Ishikawa (cell line): ENCODE results near the gene EVL.

Experiments used
- CEBPB ChIP-seq: IDR thresholded peaks from 2 replicates; pipeline ENCODE4 v1.6.1; 2012
- CREB1 ChIP-seq: IDR thresholded peaks from 2 replicates; pipeline ENCODE4 v1.6.1; 2012; ENCODE audit warnings: low read depth
- EGR1 ChIP-seq: IDR thresholded peaks from 2 replicates; pipeline ENCODE4 v1.6.1; 2012
- EP300 ChIP-seq: IDR thresholded peaks from 2 replicates; pipeline ENCODE4 v1.6.1; 2012; ENCODE audit warnings: borderline replicate concordance
- FOXM1 ChIP-seq: IDR thresholded peaks from 2 replicates; pipeline ENCODE4 v1.6.1; 2012; ENCODE audit warnings: low read depth, borderline replicate concordance
- NFIC ChIP-seq: IDR thresholded peaks from 2 replicates; pipeline ENCODE4 v1.6.1; 2012
- RAD21 ChIP-seq: IDR thresholded peaks from 2 replicates; pipeline ENCODE4 v1.6.1; 2012; ENCODE audit warnings: low read depth
- TAF1 ChIP-seq: IDR thresholded peaks from 2 replicates; pipeline ENCODE4 v1.6.1; 2012; ENCODE audit warnings: low read depth, mild to moderate bottlenecking
- TCF12 ChIP-seq: IDR thresholded peaks from 2 replicates; pipeline ENCODE4 v1.6.1; 2012; ENCODE audit warnings: low read depth
- TEAD4 ChIP-seq: IDR thresholded peaks from 2 replicates; pipeline ENCODE4 v1.6.1; 2012
- YY1 ChIP-seq: IDR thresholded peaks from 2 replicates; pipeline ENCODE4 v1.6.1; 2012; ENCODE audit warnings: low read depth
- ZBTB7A ChIP-seq: IDR thresholded peaks from 2 replicates; pipeline ENCODE4 v1.6.1; 2012; ENCODE audit warnings: low read depth
- TF ChIP-seq, protein P1 (sequence below): IDR thresholded peaks from 2 replicates; pipeline ENCODE4 v1.6.1; 2012
- TF ChIP-seq, protein P2 (sequence below): IDR thresholded peaks from 2 replicates; pipeline ENCODE4 v1.6.1; 2012; ENCODE audit warnings: low read depth, mild to moderate bottlenecking
- TF ChIP-seq, protein P3 (sequence below): IDR thresholded peaks from 2 replicates; pipeline ENCODE4 v1.6.1; 2012

The EVL gene

DNA sequence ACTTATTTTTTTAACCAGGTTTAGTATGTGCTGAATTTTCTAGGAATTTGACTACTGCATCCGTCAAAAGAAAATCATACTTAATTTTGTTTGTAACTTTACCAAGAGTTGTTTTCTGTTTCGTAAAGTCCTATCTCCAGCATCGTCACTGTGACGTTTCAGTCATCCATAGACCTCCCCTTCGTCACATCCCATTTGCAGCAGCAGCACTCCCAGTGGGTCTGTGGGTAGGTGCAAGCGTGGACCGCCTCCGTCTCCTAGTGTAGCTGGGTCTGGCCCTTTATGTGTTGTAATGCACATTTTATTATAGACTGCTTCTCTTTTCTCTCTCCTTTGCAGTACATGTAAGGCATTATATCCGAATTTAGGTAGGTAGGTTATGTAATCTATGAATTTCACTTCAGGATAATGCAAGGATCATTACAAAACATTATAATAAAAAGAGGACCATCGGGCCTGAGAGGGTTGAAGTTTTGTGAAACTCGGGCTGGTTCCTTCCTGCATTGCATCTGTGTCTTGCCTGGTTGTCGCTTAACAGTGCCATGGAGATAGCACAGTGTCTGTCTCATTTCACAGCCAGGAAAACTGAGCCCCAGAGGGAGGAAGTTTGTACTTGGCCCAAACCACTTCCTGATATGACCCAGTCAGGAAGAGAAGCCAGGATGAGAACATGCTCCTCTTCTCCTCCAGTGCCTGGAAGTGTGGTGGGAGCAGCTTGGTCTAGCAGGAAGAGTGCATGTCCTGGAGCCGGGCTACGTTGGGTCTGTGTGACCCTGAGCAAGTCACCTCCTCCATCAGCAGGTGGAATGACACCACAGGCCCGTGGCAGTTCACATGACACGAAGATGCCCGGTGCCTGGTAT lies 41.3 kb downstream of the EVL start:
- TF ChIP-seq NFIC = no peak
- TF ChIP-seq, protein P1, sequence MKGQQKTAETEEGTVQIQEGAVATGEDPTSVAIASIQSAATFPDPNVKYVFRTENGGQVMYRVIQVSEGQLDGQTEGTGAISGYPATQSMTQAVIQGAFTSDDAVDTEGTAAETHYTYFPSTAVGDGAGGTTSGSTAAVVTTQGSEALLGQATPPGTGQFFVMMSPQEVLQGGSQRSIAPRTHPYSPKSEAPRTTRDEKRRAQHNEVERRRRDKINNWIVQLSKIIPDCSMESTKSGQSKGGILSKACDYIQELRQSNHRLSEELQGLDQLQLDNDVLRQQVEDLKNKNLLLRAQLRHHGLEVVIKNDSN = no peak
- no peak for TF ChIP-seq ZBTB7A
- no peak for TF ChIP-seq EP300
- no peak for TF ChIP-seq CEBPB
- TF ChIP-seq EGR1 = no peak
- TF ChIP-seq, protein P2, sequence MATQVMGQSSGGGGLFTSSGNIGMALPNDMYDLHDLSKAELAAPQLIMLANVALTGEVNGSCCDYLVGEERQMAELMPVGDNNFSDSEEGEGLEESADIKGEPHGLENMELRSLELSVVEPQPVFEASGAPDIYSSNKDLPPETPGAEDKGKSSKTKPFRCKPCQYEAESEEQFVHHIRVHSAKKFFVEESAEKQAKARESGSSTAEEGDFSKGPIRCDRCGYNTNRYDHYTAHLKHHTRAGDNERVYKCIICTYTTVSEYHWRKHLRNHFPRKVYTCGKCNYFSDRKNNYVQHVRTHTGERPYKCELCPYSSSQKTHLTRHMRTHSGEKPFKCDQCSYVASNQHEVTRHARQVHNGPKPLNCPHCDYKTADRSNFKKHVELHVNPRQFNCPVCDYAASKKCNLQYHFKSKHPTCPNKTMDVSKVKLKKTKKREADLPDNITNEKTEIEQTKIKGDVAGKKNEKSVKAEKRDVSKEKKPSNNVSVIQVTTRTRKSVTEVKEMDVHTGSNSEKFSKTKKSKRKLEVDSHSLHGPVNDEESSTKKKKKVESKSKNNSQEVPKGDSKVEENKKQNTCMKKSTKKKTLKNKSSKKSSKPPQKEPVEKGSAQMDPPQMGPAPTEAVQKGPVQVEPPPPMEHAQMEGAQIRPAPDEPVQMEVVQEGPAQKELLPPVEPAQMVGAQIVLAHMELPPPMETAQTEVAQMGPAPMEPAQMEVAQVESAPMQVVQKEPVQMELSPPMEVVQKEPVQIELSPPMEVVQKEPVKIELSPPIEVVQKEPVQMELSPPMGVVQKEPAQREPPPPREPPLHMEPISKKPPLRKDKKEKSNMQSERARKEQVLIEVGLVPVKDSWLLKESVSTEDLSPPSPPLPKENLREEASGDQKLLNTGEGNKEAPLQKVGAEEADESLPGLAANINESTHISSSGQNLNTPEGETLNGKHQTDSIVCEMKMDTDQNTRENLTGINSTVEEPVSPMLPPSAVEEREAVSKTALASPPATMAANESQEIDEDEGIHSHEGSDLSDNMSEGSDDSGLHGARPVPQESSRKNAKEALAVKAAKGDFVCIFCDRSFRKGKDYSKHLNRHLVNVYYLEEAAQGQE = no peak
- no peak for TF ChIP-seq RAD21
- TF ChIP-seq, protein P3, sequence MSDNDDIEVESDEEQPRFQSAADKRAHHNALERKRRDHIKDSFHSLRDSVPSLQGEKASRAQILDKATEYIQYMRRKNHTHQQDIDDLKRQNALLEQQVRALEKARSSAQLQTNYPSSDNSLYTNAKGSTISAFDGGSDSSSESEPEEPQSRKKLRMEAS = no peak
- no peak for TF ChIP-seq TEAD4
- TF ChIP-seq YY1 = no peak
- no peak for TF ChIP-seq TCF12
- TF ChIP-seq FOXM1 = no peak
- TF ChIP-seq TAF1 = no peak
- TF ChIP-seq CREB1 = no peak

DNA sequence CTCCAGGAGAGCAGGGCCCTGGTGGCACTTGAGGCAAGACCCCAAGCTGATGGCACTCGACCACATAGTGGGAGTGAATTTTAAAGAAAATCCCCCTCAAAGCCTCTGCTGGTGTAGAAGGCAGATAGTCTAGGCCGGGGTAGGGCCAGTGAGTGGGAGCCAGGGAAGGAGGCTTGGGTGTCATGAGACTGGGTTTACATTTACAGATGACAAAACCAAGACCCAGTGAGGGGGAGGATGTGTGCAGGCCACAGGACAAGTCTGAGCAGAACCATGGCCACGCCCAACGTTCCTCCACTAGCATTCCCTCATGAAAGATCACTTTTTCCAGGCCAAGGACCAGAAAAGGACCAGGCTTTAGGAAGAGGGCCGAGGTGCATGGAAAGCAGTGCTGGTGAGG lies 42.0 kb downstream of the EVL start:
- no peak for TF ChIP-seq EGR1

DNA sequence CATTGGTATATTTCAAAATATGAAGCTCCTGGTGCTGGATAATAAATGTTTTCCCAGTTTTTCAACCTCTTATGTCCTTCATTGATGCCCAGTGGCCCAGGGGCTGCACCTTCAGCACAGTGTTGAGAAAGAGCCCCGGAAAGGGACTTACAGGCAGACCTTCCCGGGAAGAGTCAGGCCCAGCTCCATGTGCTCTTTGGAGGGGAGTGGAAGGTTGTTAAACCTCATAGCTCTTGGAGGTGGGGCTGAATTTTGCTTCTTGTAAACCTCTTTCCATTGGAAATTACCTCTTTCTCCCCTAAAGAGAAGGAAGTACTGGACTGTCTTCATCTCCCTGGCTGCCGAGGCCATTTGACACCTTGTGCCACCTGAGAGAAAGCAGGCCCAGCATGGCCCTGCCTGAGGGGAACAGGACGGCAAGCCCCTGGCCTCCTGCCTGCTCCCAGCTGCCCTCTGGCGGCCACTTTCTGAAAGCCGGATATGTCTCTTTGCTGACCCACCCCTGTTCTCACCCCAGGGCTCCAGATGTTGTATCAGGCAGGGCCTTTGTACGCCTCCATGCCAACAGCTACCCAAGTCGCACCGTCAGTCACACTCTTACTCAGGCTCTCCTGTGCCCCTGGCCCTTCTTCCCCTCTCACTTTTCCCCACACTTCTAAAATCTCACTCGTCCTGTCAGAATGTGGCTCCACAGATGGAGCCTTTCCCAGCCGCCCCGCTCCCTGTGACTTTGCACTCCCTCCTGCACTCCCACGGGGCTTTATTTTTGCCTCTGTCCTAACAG lies 43.0 kb downstream of the EVL start:
- TF ChIP-seq RAD21 (peak; percentile 79), EP300 (no peak), YY1 (no peak), ZBTB7A (no peak)
- TF ChIP-seq, protein P3 = peak; percentile 66

DNA sequence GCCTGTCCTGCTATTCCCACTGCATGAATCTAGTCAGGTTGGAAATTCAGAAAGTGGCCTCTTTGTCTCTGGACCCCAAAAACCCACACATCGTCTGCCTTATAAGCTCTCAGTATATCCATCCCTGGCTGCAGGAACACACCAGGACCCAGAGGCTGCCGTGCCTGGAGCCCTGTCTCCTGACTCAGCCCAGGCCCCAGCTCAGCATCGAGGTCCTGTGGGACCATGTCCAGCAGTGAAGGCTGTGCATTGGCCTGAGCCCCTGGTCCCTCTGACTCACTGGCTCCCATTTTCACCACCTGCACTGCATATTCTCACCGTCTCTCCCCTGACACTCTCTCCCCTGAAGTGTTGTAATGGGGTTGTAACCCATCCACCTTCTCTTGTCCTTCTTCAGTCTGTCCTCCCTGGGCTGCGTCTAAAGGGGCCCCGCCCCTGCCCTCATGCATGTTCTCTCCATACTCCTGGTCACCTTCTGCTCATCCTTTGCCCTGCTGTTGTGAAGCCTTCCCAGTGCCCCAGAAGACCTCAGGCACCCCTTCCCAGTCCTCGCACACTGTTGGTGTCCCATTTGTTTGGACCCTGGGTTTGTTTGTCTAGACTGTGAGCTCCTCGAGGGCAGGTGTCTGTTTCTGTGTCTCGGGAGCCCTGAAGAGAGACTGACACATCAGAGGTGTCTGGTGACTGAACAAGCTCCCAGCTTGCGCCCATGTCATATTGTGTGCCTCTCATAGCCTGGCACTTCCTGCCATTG lies 43.8 kb downstream of the EVL start:
- TF ChIP-seq, protein P3 = no peak
- TF ChIP-seq YY1 = no peak
- no peak for TF ChIP-seq FOXM1
- TF ChIP-seq RAD21 = no peak
- no peak for TF ChIP-seq ZBTB7A
- TF ChIP-seq EP300 = no peak
- TF ChIP-seq, protein P1 = no peak
- TF ChIP-seq TEAD4 = no peak
- TF ChIP-seq CREB1 = no peak
- TF ChIP-seq TCF12 = no peak
- TF ChIP-seq, protein P2 = no peak
- no peak for TF ChIP-seq EGR1
- no peak for TF ChIP-seq NFIC
- TF ChIP-seq TAF1 = no peak
- TF ChIP-seq CEBPB = no peak

DNA sequence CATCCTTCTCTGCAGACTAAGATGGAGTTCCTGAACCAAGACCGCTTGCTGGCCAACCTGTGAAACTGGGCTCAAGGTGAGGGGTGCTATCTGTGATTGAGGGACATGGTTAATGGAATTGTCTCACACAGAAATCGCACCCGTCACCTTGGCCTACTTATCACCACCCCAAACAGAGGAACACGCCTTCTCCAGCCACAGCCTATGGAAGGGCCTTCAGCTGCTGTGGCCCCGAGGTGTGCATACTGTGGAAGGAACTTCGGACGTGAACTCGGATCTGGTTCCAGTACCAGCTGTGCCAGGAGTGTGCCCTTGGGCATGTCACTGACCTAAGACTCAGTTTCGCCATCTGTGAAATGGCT lies 44.4 kb downstream of the EVL start:
- TF ChIP-seq EP300 (no peak), FOXM1 (no peak), CREB1 (no peak), EGR1 (no peak), NFIC (no peak), RAD21 (no peak), CEBPB (no peak), TEAD4 (no peak), TAF1 (no peak), YY1 (no peak)
- TF ChIP-seq, protein P1 = no peak
- TF ChIP-seq, protein P3 = no peak
